ENCODE measurements around the gene ASCL4.
A peak's percentile ranks its signal among the peaks of the same experiment; 100 is the strongest.

ASCL4 gene

GRCh38 chr12:107807471-107808150 is 33.1 kb downstream of the ASCL4 start:
- DNase-seq (ENCODE audit: low spot score) = peak; percentile 49
- no peak overlapping the region for H3K27ac ChIP-seq
- no peak overlapping the region for H3K4me3 ChIP-seq
- TF ChIP-seq CTCF (IDR thresholded peaks at IDR 0.05) = no peak

- no peak overlapping the region for H3K27ac ChIP-seq
- no peak for TF ChIP-seq CTCF (IDR thresholded peaks at IDR 0.05)
- H3K4me3 ChIP-seq = no peak overlapping the region
- no peak for DNase-seq (ENCODE audit: low spot score)
These were observed 42.7 kb downstream of the ASCL4 start for GRCh38 chr12:107817250-107817649.

DNA sequence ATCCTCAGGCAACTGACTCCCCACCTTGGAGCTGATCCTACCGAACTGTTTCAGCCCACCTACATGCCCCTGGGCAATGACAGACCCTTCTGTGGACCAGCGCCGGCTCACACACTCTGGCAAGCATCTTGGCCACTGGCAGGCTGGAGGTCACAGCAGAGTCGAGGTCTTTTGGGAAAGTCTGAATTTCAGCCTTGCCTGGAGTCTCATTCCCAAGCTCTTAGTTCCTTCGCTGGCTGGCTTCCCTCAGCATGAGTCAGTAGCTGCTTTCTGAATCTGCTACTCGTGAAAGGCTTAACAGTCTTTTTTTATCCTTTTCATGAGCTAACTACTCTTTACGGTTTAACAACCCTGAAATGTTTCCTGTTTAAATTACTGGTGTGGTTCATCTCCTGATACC is 44.5 kb downstream of the ASCL4 start:
- no peak for TF ChIP-seq CTCF (IDR thresholded peaks at IDR 0.05)
- DNase-seq (ENCODE audit: low spot score) = no peak
- no peak overlapping the region for H3K4me3 ChIP-seq
- H3K27ac ChIP-seq = peak overlapping the region in 1 of 2 donors; percentile 16

DNA sequence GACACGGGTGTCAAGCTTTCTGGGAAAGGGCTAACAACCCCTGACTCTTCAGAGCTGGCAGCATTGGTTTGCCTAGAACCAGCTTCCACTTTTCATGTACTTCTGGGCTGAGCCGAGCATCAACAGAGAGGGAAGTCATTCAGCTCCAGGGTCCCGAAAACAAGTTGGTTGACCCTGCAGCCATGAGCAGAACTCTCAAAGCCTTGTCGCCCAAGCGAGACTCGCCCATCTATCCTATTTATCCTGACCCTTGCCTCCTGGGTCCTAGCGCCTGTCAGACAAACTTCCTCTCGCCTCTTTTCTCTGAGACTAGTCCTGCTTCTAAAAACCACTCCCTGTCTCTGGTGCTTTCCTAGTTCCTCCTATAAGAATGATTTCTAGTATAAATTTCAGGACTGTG is 47.9 kb downstream of the ASCL4 start:
- no peak for DNase-seq (ENCODE audit: low spot score)
- Histone ChIP-seq H3K4me3 (no peak overlapping the region), H3K27ac (no peak overlapping the region)
- TF ChIP-seq CTCF (IDR thresholded peaks at IDR 0.05) = no peak
